ENCODE measurements around the gene ORAI2. TPM values are rescaled to one million over a fixed set of nuclear protein-coding genes. Genes with fewer than 3 reads are reported as not detected.
A peak's percentile ranks its signal among the peaks of the same experiment; 100 is the strongest.

Gene ORAI2
- total RNA-seq, 1 experiment from 2014 or later, result 147 TPM

GRCh38 chr7:102412548-102412947 lies 20.8 kb upstream of the ORAI2 start:
- in situ Hi-C loops (cut with HindIII; ENCODE audit: low sequenced_read_pairs), result no loop called here
- DNase-seq (ENCODE audit: low spot score), result peak; percentile 98

DNA sequence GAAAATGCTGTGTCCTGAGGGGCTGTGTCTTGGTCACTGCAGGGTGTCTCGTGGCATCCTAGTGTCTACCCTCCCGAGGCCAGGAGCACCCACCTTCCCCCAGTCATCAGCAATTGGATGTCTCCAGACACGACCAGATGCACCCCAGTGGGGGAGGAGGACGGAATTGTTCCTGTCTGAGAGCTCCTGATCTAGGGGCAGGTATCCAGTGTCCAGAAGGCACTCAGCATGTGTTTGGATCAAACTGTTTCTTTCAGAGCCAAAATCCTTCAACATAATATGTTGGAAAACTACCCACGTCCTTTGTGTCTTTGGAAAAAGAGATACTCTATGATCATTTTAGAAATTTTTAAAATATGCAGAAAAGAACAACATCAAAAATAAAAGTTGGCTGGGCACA lies 20.3 kb upstream of the ORAI2 start:
- in situ Hi-C loops (cut with HindIII; ENCODE audit: low sequenced_read_pairs), result no loop called here
- DNase-seq (ENCODE audit: low spot score), result peak; percentile 97

DNA sequence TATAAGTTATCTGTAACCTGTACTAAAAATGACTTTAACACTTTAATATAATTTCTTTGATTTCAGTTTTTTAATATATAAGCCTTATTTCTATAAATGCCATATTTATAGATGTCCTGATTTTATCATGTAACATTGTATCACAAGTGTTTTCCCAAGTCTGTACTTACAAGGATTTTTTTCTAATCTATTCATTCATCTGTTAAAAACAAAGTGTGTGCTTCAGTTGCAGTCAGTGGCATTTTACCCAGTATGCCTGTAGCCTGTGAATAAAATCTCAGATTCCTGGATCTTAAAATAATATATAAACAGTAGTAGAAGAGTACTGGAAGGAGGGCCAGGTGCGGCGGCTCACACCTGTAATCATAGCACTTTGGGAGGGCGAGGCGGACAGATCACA lies 19.8 kb upstream of the ORAI2 start:
- DNase-seq (ENCODE audit: low spot score), result peak; percentile 67
- in situ Hi-C loops (cut with HindIII; ENCODE audit: low sequenced_read_pairs), result no loop called here

DNA sequence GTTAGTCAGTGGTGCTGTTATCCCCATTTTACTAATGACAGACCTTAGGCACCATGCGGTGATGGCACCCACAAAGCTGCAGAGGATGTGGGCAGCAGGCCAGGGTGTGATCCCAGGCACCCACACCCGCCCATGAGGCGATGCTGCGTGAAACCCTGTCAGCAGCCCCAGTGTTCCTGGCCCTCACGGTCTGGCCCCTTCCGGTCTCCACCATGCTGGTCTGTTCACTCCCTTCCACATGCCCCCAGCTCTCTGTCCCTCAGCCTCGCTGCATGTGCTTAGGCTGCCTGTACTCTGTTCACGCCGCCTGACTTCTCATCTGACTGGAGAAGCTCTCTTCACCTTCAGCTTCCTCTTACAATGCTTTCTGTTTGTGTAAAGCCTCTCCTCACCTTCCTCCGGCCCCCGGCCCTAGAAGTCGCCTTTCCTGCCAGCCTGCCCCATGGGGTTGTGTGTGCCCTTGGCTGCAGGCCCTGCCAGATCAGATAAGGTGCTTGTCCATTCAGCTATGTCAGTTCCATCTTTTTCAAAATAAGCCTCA lies 17.6 kb upstream of the ORAI2 start:
- DNase-seq (ENCODE audit: low spot score), result peak; percentile 45
- in situ Hi-C loops (cut with HindIII; ENCODE audit: low sequenced_read_pairs), result no loop called here

DNA sequence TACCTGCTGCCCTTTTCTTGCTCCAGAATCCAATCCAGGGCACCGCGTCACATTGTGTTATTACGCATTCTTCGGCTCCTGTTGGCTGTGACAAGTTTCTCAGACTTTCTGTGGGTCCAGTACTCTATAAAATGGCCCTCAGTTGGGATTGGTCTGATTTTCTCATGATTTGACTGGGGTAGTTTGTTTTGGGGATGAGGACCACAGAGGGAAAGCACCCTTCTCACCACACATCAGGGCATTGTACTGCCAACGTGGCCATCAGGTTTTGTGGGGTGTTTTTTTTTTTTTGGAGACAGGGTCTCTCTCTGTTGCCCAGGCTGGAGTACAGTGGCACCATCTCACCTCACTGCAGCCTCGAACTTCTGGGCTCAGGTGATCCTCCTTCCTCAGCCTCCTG lies 17.0 kb upstream of the ORAI2 start:
- in situ Hi-C loops (cut with HindIII; ENCODE audit: low sequenced_read_pairs), result no loop called here
- no peak for DNase-seq (ENCODE audit: low spot score)

- in situ Hi-C loops (cut with HindIII; ENCODE audit: low sequenced_read_pairs), result no loop called here
- DNase-seq (ENCODE audit: low spot score), result no peak
Observed at GRCh38 chr7:102417105-102417504, 16.3 kb upstream of the ORAI2 start.

GRCh38 chr7:102418592-102418991 lies 14.8 kb upstream of the ORAI2 start:
- no peak for DNase-seq (ENCODE audit: low spot score)
- in situ Hi-C loops (cut with HindIII; ENCODE audit: low sequenced_read_pairs), result no loop called here

DNA sequence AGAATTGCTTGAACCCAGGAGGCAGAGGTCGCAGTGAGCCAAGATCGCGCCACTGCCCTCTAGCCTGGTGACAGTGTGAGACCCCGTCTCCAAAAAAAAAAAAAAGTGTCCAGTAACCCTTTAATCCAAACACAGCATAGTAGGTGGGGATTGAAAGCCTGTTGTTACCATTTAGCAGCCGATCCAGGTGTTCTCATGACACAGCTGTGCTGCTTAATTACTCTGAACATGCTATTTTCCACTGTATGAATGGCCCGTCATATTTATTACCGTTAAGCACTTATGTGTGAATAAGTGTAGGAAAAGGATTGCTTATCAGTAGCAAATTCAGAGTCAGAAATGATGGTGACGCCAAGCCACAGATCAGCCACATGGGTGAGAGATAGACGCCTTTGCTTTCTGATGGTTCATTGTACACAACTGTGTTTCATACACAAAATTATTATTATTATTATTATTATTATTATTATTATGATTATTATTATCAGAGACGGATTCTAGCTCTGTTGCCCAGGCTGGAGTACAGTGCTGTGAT lies 11.6 kb upstream of the ORAI2 start:
- in situ Hi-C loops (cut with HindIII; ENCODE audit: low sequenced_read_pairs), result no loop called here

GRCh38 chr7:102424129-102424551 lies 9.2 kb upstream of the ORAI2 start:
- in situ Hi-C loops (cut with HindIII; ENCODE audit: low sequenced_read_pairs), result no loop called here
- DNase-seq (ENCODE audit: low spot score), result peak; percentile 92

More for the DNA sequence above, 11.6 kb upstream of the ORAI2 start:
- DNase-seq (ENCODE audit: low spot score), result no peak

DNA sequence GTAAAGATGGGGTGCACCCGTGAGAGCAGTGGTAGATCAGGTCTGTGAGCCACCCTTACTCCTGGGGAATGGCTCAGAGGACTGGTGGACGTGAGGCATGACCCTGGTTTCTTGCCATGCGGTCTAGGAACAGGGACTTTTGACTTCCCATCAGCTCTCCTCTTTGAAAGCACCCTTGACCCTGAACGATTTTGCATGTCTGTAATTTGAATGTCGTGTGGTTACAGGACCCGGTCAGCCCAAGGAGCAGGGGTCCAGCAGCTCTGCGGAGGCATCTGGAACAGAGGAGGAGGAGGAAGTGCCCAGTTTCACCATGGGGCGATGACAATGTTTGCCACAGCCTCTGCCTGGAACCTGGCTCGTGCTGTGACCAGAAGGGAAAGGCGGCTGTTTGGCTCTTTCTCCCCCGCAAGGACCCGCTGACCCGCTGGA lies 8.6 kb upstream of the ORAI2 start:
- DNase-seq (ENCODE audit: low spot score), result no peak
- in situ Hi-C loops (cut with HindIII; ENCODE audit: low sequenced_read_pairs), result no loop called here

DNA sequence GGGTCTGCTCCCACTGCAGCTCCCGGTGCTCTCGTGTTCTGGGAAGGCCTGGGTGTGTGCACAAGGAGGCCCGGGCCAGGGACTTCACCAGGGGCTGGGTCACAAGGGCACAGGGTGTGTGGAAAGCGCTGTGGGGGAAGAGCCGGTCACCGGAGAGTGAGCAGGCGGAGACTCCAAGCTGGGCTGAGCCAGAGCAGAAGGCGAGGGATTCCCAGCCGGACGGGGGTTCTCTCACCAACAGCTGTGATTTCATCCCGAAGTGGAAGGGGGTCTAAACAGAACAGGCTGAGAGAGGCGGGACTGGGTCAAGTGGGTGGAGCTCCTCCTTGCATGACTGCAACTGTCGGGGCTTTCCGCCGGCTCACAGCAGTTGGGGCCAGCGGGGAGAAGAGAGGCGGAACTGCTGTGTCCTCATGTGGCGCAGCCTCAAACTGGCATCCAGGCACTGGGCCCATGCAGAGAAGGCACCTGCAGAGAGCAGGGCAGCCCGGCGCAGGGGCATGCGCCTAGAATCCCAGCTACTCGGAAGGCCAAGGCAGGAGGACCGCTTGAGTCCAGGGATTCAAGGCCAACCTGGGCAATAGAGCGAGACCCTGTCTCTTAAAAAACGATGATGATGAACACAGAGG lies 7.6 kb upstream of the ORAI2 start:
- in situ Hi-C loops (cut with HindIII; ENCODE audit: low sequenced_read_pairs), result no loop called here
- peak; percentile 84 for DNase-seq (ENCODE audit: low spot score)

GRCh38 chr7:102426268-102427018 lies 6.9 kb upstream of the ORAI2 start:
- in situ Hi-C loops (cut with HindIII; ENCODE audit: low sequenced_read_pairs), result no loop called here

DNA sequence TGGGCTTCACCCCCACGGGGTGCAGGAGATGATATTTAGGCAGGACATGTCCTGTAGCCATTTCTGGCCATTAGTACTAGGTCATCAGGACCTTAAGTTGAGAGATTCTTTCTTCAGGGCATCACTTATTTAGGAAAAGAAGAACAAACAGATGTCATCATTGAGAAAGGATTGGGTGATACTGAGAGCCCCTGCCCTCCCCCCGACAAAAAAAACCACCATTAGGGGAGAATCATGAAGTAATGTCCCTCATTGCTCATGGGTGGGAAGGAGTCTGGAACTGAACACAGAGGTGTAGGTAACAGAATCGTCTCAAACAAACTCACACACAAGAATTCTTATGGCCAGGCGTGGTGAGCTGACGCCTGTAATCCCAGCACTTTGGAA lies 6.4 kb upstream of the ORAI2 start:
- DNase-seq (ENCODE audit: low spot score), result no peak
- in situ Hi-C loops (cut with HindIII; ENCODE audit: low sequenced_read_pairs), result no loop called here

More at GRCh38 chr7:102426268-102427018, 6.9 kb upstream of the ORAI2 start:
- DNase-seq (ENCODE audit: low spot score), result no peak

DNA sequence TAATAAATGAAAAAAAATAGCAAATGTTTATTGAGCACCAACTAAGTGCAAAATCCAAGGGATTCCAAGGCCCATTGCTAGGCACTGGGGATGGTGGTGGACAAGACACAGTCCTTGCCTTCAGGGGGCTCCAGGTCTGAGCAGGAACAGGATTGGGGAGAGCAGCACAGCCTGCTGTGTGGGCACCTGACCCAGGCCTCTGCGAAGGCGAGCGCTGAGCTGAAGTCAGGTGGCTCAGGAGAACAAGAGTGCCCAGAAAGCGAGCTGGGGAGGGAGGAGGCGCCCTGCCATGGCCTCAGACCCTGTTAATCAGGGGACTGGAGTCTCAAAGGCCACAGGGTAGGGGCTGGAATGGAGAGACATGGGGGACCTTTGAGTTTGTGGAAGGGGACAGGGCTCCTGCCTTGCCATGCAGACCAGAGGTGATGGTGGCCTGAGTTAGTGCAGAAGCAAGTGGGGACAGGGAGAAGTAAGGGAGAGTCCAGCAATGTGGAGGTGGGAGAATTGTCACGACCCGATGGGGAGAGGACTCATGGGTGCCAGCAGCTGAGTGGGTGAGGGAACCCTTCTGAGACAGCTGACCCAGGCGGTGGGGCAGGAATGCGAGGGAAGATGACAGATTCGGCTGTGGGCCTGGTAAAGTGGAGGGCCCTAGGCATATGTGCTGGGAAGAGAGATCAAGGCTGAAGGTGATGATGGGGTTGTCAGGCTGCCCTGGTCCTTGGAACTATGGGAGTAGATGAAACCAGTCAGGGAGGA lies 4.1 kb upstream of the ORAI2 start:
- in situ Hi-C loops (cut with HindIII; ENCODE audit: low sequenced_read_pairs), result no loop called here
- no peak for DNase-seq (ENCODE audit: low spot score)

DNA sequence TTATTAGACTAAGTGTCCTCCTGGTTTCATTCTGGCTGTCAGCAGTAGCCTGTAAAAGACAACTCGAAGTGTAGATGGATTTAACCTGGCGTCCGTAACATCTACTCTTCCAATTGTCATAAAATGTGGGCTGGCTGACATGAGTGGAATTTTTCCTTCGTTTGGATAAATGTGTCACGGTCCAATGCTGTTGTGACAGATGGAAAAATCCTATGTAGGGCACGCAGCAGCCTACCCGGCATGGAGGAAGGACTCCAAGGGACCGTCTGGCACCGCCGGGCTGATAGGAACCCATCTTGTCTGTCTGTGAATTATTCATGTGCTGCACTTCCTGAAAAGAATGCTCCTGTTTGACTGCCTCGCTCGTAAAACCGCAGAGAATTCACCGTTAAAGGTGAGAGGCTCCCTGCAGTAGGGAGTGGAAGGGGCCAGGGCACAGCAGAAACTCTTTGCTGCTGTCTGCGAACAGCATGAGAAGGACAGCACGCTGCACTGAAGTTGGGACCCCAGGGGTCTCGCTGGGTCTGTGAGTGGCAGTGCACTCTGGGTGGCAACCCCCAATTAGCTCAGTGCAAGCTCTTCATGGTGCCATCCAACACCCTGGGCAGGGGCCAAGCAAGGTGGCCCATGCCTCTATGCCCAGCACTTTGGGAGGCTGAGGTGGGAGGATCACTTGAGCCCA lies 1.6 kb upstream of the ORAI2 start:
- in situ Hi-C loops (cut with HindIII; ENCODE audit: low sequenced_read_pairs), result no loop called here
- DNase-seq (ENCODE audit: low spot score), result peak; percentile 98

- in situ Hi-C loops (cut with HindIII; ENCODE audit: low sequenced_read_pairs), result no loop called here
- peak; percentile 34 for DNase-seq (ENCODE audit: low spot score)
Observed at GRCh38 chr7:102432442-102433218, 745 bp upstream of the ORAI2 start.

- in situ Hi-C loops (cut with HindIII; ENCODE audit: low sequenced_read_pairs), result no loop called here
- peak; percentile 51 for DNase-seq (ENCODE audit: low spot score)
Observed at GRCh38 chr7:102434039-102434486, 688 bp downstream of the ORAI2 start.

GRCh38 chr7:102436118-102436517 lies 2.7 kb downstream of the ORAI2 start:
- in situ Hi-C loops (cut with HindIII; ENCODE audit: low sequenced_read_pairs), result no loop called here
- peak; percentile 78 for DNase-seq (ENCODE audit: low spot score)
